IgD-negative memory B cell (primary cell): ENCODE measurements around the gene CAMTA2. TPM values are rescaled to one million over a fixed set of nuclear protein-coding genes. Genes with fewer than 3 reads are reported as not detected.
A peak's percentile ranks its signal among the peaks of the same experiment; 100 is the strongest.
"Not testable (repeated sequence)": the region's sequence is repeated elsewhere in the genome, so short reads cannot be mapped to it uniquely, and the experiment has no call there.

Experiments used
- H3K27ac Mint-ChIP-seq, 3 donors: one replicate each; pipeline ENCODE4 v1.8.0; 2020 to 2022; ENCODE audit warnings: mild to moderate bottlenecking in 3 of 3, mixed read lengths in 3 of 3, moderate library complexity in 1 of 3
- H3K27me3 Mint-ChIP-seq: one replicate; pipeline ENCODE4 v1.8.0; 2021; ENCODE audit warnings: mixed read lengths
- H3K36me3 Mint-ChIP-seq: one replicate; pipeline ENCODE4 v1.8.0; 2020; ENCODE audit warnings: mild to moderate bottlenecking, mixed read lengths
- H3K4me1 Mint-ChIP-seq, 3 donors: one replicate each; pipeline ENCODE4 v1.8.0; 2020 to 2022; ENCODE audit warnings: mixed read lengths in 3 of 3, mild to moderate bottlenecking in 1 of 3
- H3K4me3 Mint-ChIP-seq, 4 donors: one replicate each; pipeline ENCODE4 v1.8.0; 2020 to 2022; ENCODE audit warnings: mild to moderate bottlenecking in 4 of 4, mixed read lengths in 4 of 4, moderate library complexity in 3 of 4
- H3K9me3 Mint-ChIP-seq, 3 donors: one replicate each; pipeline ENCODE4 v1.8.0; 2020 to 2021; ENCODE audit warnings: mixed read lengths in 3 of 3, mild to moderate bottlenecking in 1 of 3
- polyA plus RNA-seq: library from polyadenylated mRNA; unstranded; fragments of 300-500 nt; fragmentation: Illumina TruSeq; gene quantifications from one replicate; pipeline ENCODE4 v1.2.3, GENCODE V29; 2021

The CAMTA2 gene
- polyA plus RNA-seq, result 19.1 TPM

DNA sequence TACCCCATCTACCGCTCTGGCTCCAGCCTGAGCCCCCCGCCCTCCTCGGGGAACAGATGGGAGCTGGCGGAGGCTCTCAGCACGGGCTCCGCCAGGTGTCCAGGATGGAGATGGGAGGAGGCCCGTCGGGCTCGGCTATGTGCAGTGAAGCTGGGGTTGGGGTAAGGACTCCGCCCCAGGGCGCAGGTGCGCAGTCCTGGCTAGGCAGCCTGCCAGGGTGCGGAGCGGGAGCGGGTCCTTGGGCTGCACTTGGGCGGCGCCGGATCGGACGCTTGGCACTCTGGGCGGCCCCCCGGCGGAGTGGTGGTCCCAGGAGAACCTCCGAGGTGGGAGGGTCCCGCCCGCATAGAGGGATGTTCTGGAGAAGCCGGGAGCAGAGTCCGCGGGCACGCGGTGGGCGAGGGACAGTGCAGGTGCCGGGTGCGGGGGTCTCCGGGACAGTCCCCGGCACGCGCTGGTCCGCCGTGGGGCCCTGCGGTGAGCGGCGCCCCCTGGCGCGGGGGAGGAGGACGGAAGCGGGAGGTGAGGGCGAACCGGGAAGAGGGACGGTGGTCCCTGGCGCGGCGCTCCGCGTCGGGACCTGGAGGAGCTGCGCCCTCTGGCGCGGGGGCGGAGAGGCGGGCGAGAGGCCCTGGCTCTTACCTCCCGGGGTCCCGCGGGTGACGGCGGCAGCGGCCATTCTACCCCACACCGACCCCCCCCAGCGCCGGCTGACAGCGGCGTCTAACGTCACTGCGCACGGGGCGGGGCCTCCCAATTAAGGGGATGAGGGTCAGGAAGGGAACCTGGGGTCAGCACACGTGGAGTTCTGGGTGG is at the start of gene CAMTA2:
CAMTA2 (minus strand) TSS at position 725 of the 816 bp plus-strand sequence. CDS start 1,453 bp downstream, outside the sequence.
- peaks cover 3% of the 10 kb centered on the region for H3K36me3 Mint-ChIP-seq
- H3K27me3 Mint-ChIP-seq, result no peaks in the 10 kb centered on the region
- no peaks in the 10 kb centered on the region for H3K9me3 Mint-ChIP-seq
- peak within 1 kb of the TSS; percentile 75 to 96 (median 95) for H3K27ac Mint-ChIP-seq
- H3K4me1 Mint-ChIP-seq, result peaks cover 13 to 30% (median 27%) of the 10 kb centered on the region in 3 donors
- H3K4me3 Mint-ChIP-seq, result peak within 1 kb of the TSS; percentile 89 to 97 (median 96)

DNA sequence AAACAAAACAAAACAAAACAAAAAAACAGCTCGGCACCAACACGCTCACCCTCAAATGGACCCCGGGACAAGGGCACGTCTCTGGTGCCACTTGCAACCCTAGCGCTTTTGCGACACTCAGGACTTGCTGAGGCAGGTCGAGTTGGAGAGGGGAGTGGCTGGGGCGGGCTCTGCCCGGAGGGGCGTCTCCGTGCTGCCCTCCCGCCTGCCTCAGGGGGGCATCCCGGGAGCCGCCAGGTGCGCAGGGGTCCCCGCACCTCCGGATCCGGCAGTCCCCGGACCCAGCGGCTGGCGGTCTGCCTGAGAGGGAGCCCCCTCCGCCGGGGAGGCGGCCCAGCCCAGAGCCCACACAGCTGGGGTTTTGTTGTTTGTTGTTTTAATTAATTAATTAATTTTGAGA is 47.8 kb upstream of the CAMTA2 start, which contains the start of gene SLC52A1:
SLC52A1 (minus strand) TSS at position 112 of the 400 bp plus-strand sequence. CDS start 820 bp downstream, outside the sequence.
- H3K27me3 Mint-ChIP-seq, result peaks cover 3% of the 10 kb centered on the region
- no peak within 1 kb of the TSS for H3K4me3 Mint-ChIP-seq
- no peaks in the 10 kb centered on the region for H3K36me3 Mint-ChIP-seq
- H3K9me3 Mint-ChIP-seq, result no peaks in the 10 kb centered on the region
- H3K4me1 Mint-ChIP-seq, result peaks cover 6 to 15% (median 12%) of the 10 kb centered on the region in 3 donors
- H3K27ac Mint-ChIP-seq, result no peak within 1 kb of the TSS

DNA sequence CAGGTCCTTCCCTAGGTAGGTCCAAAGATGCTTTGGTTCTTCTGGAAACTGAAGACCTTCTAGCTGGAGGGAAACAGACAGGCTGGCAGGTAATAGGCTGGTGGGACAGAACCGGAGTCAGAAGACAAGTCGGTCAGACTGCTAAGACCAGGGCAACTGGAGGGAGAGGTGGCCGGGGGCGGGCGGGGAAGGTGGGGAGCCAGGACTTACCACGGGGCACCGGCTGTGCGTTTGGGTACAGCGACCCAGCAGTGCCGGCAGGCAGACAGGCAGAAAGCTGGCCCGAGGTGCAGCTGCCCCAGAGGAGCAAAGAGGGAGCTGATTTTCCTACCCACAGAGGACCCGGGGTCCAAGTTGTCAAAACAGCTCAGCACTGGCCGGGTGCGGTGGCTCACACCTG is 47.2 kb upstream of the CAMTA2 start:
- Mint-ChIP-seq H3K27ac (no peak overlapping the region), H3K4me1 (peaks cover 6 to 15% (median 12%) of the 10 kb centered on the region in 3 donors), H3K9me3 (no peaks in the 10 kb centered on the region), H3K36me3 (no peaks in the 10 kb centered on the region), H3K27me3 (peaks cover 3% of the 10 kb centered on the region), H3K4me3 (no peak overlapping the region)

DNA sequence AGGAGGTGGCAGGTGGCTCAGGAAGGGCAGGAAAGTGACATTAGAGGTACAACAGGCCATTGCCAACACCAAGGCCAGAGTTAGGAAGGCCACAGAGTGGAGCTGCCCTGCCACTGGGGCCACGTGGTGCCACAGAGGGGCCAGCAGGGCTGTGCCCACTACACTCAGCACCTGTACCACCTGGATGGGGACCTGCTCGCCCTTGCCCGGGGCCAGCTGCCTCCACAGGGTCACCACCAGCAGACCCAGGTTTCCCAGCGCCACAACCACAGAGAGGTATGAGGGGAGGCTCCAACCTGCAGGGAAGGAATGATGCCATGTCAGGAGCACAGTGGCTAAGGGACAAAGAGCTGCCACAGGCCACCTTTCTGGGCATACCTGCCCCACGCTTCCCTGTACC is 46.6 kb upstream of the CAMTA2 start:
- Mint-ChIP-seq H3K4me1 (peaks cover 6 to 15% (median 12%) of the 10 kb centered on the region in 3 donors), H3K9me3 (no peaks in the 10 kb centered on the region), H3K27ac (no peak overlapping the region), H3K27me3 (peaks cover 3% of the 10 kb centered on the region), H3K4me3 (no peak overlapping the region), H3K36me3 (no peaks in the 10 kb centered on the region)

GRCh38 chr17:5033352-5034015 is 46.0 kb upstream of the CAMTA2 start:
- Mint-ChIP-seq H3K36me3 (no peaks in the 10 kb centered on the region), H3K27me3 (peaks cover 3% of the 10 kb centered on the region), H3K27ac (no peak overlapping the region), H3K4me1 (peaks cover 6 to 15% (median 12%) of the 10 kb centered on the region in 3 donors), H3K4me3 (peak overlapping the region in 2 of 4 donors; percentile 8 to 37), H3K9me3 (no peaks in the 10 kb centered on the region)

GRCh38 chr17:5032865-5033264 is 45.4 kb upstream of the CAMTA2 start:
- Mint-ChIP-seq H3K4me3 (peak overlapping the region in 1 of 4 donors; percentile 57), H3K4me1 (peaks cover 6 to 15% (median 12%) of the 10 kb centered on the region in 3 donors), H3K9me3 (no peaks in the 10 kb centered on the region), H3K27me3 (peaks cover 3% of the 10 kb centered on the region), H3K27ac (no peak overlapping the region), H3K36me3 (no peaks in the 10 kb centered on the region)

DNA sequence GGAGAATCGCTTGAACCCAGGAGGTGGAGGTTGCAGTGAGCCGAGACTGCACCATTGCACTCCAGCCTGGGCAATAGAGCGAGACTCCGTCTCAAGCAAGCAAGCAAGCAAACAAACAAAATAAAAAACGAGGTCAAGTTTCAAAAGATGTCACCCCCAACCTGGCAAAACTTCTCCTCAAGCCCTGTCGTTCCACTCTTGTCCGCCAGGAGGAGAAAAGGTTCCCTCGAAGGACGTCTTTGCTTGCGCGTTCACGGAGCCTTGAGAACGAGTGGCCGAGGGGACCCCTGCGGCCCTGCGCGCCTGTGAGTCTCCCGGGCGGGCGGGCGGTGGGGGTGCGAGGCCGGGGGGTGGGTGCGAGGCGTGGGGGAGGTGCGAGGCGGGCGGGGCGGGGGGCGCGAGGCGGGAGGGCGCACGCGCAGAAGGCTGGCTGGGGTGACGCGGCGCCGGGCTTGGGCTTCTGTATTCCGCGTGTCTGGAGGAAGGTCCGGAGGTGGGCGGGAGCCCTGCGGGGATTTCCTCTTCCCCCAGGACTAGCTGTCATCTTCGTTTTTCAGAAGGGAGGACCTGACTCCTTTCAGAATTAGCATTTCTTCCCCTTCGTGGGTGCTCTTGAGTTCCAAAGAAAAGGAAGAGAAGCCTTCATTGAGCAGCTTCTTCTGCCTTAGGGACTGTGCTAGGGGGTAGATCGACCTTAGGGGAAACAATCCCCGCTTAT is 44.0 kb upstream of the CAMTA2 start:
- Mint-ChIP-seq H3K9me3 (no peaks in the 10 kb centered on the region), H3K27me3 (peaks cover 3% of the 10 kb centered on the region), H3K27ac (peak overlapping the region in 2 of 3 donors; percentile 87 to 91), H3K4me3 (peak overlapping the region; percentile 81 to 96 (median 90)), H3K36me3 (no peaks in the 10 kb centered on the region), H3K4me1 (peaks cover 6 to 15% (median 12%) of the 10 kb centered on the region in 3 donors)

GRCh38 chr17:5030168-5030567 is 42.7 kb upstream of the CAMTA2 start:
- H3K4me1 Mint-ChIP-seq, result peaks cover 6 to 15% (median 14%) of the 10 kb centered on the region in 3 donors
- H3K27ac Mint-ChIP-seq, result peak overlapping the region; percentile 16 to 69 (median 39)
- H3K36me3 Mint-ChIP-seq, H3K27me3 Mint-ChIP-seq, H3K9me3 Mint-ChIP-seq: not testable (repeated sequence)
- H3K4me3 Mint-ChIP-seq, result peak overlapping the region in 2 of 4 donors; percentile 15 to 86

- Mint-ChIP-seq H3K9me3 (no peaks in the 10 kb centered on the region), H3K4me1 (peaks cover 6 to 15% (median 13%) of the 10 kb centered on the region in 3 donors), H3K27me3 (no peaks in the 10 kb centered on the region), H3K27ac (no peak overlapping the region), H3K4me3 (no peak overlapping the region), H3K36me3 (no peaks in the 10 kb centered on the region)
Measured at GRCh38 chr17:5027916-5028315, 40.4 kb upstream of the CAMTA2 start.

DNA sequence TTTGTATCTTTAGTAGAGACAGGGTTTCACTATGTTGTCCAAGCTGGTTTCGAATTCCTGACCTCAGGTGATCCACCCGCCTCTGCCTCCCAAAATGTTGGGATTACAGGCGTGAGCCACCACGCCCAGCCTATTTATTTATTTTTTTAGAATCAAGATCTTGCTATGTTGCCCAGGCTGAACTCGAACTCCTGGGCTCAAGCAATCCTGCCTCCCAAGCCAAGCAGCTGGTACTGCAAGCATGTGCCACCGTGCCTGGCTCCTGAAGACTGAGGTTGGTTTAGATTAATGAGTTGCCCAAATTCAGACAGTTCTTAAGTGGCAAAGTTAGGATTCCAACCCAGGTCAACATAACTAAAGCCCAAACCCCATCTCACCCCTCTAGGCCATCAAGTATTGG is 39.8 kb upstream of the CAMTA2 start:
- H3K4me1 Mint-ChIP-seq, result peaks cover 6 to 15% (median 13%) of the 10 kb centered on the region in 3 donors
- H3K36me3 Mint-ChIP-seq, result no peaks in the 10 kb centered on the region
- H3K9me3 Mint-ChIP-seq, result no peaks in the 10 kb centered on the region
- H3K27ac Mint-ChIP-seq, result no peak overlapping the region
- no peak overlapping the region for H3K4me3 Mint-ChIP-seq
- H3K27me3 Mint-ChIP-seq, result no peaks in the 10 kb centered on the region

DNA sequence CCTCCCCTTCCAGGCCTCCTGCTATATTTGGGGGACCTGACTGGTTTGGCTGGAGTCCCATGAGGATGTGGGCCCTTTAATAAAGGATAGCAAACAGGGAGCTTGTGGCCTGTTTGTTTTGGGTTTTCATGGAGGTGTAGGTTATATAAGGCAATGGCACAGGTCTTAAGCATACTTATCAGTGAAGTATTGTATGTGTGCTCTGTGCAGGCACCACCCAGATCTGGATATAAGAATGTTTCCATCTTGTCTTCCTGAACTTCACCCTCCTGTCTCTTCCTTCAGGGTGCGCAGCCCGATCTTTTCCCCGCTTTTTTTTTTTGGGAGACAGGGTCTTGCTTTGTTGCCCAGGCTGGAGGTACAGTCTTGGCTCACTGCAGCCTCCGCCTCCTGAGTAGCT is 37.1 kb upstream of the CAMTA2 start:
- H3K36me3 Mint-ChIP-seq, result peaks cover 2% of the 10 kb centered on the region
- no peaks in the 10 kb centered on the region for H3K9me3 Mint-ChIP-seq
- H3K27me3 Mint-ChIP-seq, result no peaks in the 10 kb centered on the region
- no peak overlapping the region for H3K4me3 Mint-ChIP-seq
- peak overlapping the region in 1 of 3 donors; percentile 4 for H3K27ac Mint-ChIP-seq
- H3K4me1 Mint-ChIP-seq, result peaks cover 0 to 2% (median 0%) of the 10 kb centered on the region in 3 donors

DNA sequence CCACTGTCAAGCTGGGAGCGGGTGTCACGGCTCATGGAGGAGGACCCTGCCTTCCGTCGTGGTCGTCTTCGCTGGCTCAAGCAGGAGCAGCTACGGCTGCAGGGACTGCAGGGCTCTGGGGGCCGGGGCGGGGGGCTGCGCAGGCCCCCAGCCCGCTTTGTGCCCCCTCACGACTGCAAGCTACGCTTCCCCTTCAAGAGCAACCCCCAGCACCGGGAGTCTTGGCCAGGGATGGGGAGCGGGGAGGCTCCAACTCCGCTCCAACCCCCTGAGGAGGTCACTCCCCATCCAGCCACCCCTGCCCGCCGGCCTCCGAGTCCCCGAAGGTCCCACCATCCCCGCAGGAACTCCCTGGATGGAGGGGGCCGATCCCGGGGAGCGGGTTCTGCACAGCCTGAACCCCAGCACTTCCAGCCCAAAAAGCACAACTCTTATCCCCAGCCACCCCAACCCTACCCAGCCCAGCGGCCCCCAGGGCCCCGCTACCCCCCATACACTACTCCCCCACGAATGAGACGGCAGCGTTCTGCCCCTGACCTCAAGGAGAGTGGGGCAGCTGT is 36.2 kb upstream of the CAMTA2 start:
- Mint-ChIP-seq H3K27me3 (no peaks in the 10 kb centered on the region), H3K27ac (no peak overlapping the region), H3K9me3 (no peaks in the 10 kb centered on the region), H3K36me3 (peaks cover 4% of the 10 kb centered on the region), H3K4me1 (peaks cover 0 to 6% (median 2%) of the 10 kb centered on the region in 3 donors), H3K4me3 (no peak overlapping the region)

DNA sequence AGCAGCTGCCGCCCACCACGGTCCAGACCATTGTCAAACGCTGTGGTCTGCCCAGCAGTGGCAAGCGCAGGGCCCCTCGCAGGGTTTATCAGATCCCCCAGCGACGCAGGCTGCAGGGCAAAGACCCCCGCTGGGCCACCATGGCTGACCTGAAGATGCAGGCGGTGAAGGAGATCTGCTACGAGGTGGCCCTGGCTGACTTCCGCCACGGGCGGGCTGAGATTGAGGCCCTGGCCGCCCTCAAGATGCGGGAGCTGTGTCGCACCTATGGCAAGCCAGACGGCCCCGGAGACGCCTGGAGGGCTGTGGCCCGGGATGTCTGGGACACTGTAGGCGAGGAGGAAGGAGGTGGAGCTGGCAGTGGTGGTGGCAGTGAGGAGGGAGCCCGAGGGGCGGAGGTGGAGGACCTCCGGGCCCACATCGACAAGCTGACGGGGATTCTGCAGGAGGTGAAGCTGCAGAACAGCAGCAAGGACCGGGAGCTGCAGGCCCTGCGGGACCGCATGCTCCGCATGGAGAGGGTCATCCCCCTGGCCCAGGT is 34.8 kb upstream of the CAMTA2 start:
- Mint-ChIP-seq H3K27ac (peak overlapping the region in 2 of 3 donors; percentile 18 to 31), H3K9me3 (no peaks in the 10 kb centered on the region), H3K4me1 (peaks cover 0 to 6% (median 2%) of the 10 kb centered on the region in 3 donors)

DNA sequence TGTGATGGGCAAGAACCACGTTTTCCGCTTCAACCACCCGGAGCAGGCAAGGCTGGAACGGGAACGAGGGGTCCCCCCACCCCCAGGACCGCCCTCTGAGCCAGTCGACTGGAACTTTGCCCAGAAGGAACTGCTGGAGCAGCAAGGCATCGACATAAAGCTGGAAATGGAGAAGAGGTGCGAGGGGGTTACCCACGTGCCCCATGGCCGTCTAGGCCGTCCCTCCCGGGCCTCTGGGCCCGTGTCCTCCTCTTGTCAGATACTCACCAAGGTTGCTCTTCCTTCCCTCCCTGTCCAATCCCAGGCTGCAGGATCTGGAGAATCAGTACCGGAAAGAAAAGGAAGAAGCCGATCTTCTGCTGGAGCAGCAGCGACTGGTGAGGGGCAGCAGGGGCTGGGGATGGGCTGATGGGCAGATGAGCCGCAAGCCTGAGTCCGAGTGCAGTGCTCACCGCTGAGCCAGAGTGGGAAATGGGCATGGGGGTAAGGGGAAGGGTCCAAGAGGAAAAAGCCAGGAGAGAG is 33.1 kb upstream of the CAMTA2 start:
- Mint-ChIP-seq H3K9me3 (no peaks in the 10 kb centered on the region), H3K27ac (peak overlapping the region in 1 of 3 donors; percentile 57), H3K4me3 (no peak overlapping the region), H3K27me3 (no peaks in the 10 kb centered on the region), H3K4me1 (peaks cover 5 to 10% (median 5%) of the 10 kb centered on the region in 3 donors), H3K36me3 (peaks cover 8% of the 10 kb centered on the region)

More for the DNA sequence above, 34.8 kb upstream of the CAMTA2 start:
- no peak overlapping the region for H3K4me3 Mint-ChIP-seq
- H3K36me3 Mint-ChIP-seq, result peaks cover 4% of the 10 kb centered on the region
- H3K27me3 Mint-ChIP-seq, result no peaks in the 10 kb centered on the region
